Measurements from ENCODE around the gene DSG2.

GRCh38 chr18:31493171-31493570 lies 4.8 kb upstream of the DSG2 start:
- TF ChIP-seq CTCF (IDR thresholded peaks at IDR 0.05) (peak in 1 of 6 experiments; percentile 6), POLR2A (IDR thresholded peaks at IDR 0.05) (no peak)
